ACC112 (cell line): Measurements from ENCODE around the gene MRPL46.

ENCODE experiments used
- H2AFZ ChIP-seq: fragments of 200-600 bp; sonication (generic); one replicate; pipeline ENCODE4 v1.6.0; 2017; ENCODE audit warnings: antibody characterized with exemption, low read length; ENCODE audit not compliant: unreplicated experiment
- H3K27ac ChIP-seq: fragments of 200-600 bp; sonication (generic); 2 replicates; pipeline ENCODE4 v1.5.1; 2014; ENCODE audit warnings: low read depth, mild to moderate bottlenecking, antibody characterized with exemption, low read length, moderate library complexity
- H3K27me3 ChIP-seq: fragments of 200-600 bp; sonication (generic); 2 replicates; pipeline ENCODE4 v1.6.1; 2014; ENCODE audit warnings: mild to moderate bottlenecking, antibody characterized with exemption, low read length, moderate library complexity, mixed read lengths; ENCODE audit not compliant: insufficient read depth
- H3K36me3 ChIP-seq: fragments of 200-600 bp; sonication (generic); 2 replicates; pipeline ENCODE4 v1.6.1; 2016; ENCODE audit warnings: mild to moderate bottlenecking, antibody characterized with exemption, low read length, moderate library complexity, mixed read lengths; ENCODE audit not compliant: insufficient read depth
- H3K4me1 ChIP-seq: fragments of 200-600 bp; sonication (generic); one replicate; pipeline ENCODE4 v1.6.1; 2016; ENCODE audit warnings: low read length, mixed read lengths; ENCODE audit not compliant: insufficient read depth, unreplicated experiment, control insufficient read depth
- H3K4me3 ChIP-seq: fragments of 200-600 bp; sonication (generic); 2 replicates; pipeline ENCODE4 v1.5.1; 2014; ENCODE audit warnings: mild to moderate bottlenecking, low read depth, low read length
- H3K79me2 ChIP-seq: fragments of 200-600 bp; sonication (generic); one replicate; pipeline ENCODE4 v1.6.0; 2016; ENCODE audit warnings: low read length; ENCODE audit not compliant: control insufficient read depth, unreplicated experiment, insufficient read depth

The MRPL46 gene

GRCh38 chr15:88497109-88497765 lies 30.0 kb upstream of the MRPL46 start:
- Histone ChIP-seq H3K4me1 (no peaks in the 10 kb centered on the region), H2AFZ (no peak overlapping the region), H3K27ac (no peak overlapping the region), H3K27me3 (no peaks in the 10 kb centered on the region), H3K79me2 (no peaks in the 10 kb centered on the region), H3K36me3 (no peaks in the 10 kb centered on the region), H3K4me3 (no peak overlapping the region)

GRCh38 chr15:88493844-88494243 lies 26.7 kb upstream of the MRPL46 start:
- Histone ChIP-seq H3K4me1 (no peaks in the 10 kb centered on the region), H3K79me2 (no peaks in the 10 kb centered on the region), H3K27ac (no peak overlapping the region), H3K36me3 (no peaks in the 10 kb centered on the region), H3K4me3 (no peak overlapping the region), H3K27me3 (no peaks in the 10 kb centered on the region), H2AFZ (no peak overlapping the region)

DNA sequence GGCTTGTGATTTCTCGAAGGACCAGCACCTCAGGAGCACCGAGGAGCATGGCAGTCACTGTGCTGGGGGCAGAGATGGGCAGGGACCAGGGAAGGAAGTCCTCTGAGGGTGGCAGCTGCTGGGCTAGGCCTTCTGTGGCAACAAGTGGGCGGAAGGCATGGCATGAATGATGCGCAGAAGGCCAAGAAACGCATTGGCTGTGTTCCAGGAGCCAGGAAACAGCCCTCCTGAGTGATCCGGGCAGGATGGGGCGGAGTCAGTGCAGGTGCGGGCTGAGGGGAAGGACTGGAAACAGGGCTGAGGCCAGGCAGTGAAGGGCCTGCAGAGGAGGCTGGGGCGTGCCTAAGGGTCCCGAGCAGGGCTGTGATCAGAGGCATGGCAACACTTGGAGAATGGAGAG lies 24.0 kb upstream of the MRPL46 start:
- H3K79me2 ChIP-seq = no peaks in the 10 kb centered on the region
- peaks cover 6% of the 10 kb centered on the region for H3K4me1 ChIP-seq
- H2AFZ ChIP-seq = no peak overlapping the region
- no peaks in the 10 kb centered on the region for H3K27me3 ChIP-seq
- H3K4me3 ChIP-seq = no peak overlapping the region
- no peaks in the 10 kb centered on the region for H3K36me3 ChIP-seq
- no peak overlapping the region for H3K27ac ChIP-seq

- no peak overlapping the region for H3K27ac ChIP-seq
- no peaks in the 10 kb centered on the region for H3K79me2 ChIP-seq
- no peak overlapping the region for H3K4me3 ChIP-seq
- H3K4me1 ChIP-seq = peaks cover 6% of the 10 kb centered on the region
- no peak overlapping the region for H2AFZ ChIP-seq
- H3K36me3 ChIP-seq = no peaks in the 10 kb centered on the region
- no peaks in the 10 kb centered on the region for H3K27me3 ChIP-seq
These were observed 22.8 kb upstream of the MRPL46 start for GRCh38 chr15:88490036-88490435.

GRCh38 chr15:88489321-88489720 lies 22.1 kb upstream of the MRPL46 start:
- H3K4me3 ChIP-seq = no peak overlapping the region
- H3K4me1 ChIP-seq = peaks cover 6% of the 10 kb centered on the region
- no peak overlapping the region for H3K27ac ChIP-seq
- no peaks in the 10 kb centered on the region for H3K36me3 ChIP-seq
- no peaks in the 10 kb centered on the region for H3K27me3 ChIP-seq
- H3K79me2 ChIP-seq = no peaks in the 10 kb centered on the region
- H2AFZ ChIP-seq = no peak overlapping the region

DNA sequence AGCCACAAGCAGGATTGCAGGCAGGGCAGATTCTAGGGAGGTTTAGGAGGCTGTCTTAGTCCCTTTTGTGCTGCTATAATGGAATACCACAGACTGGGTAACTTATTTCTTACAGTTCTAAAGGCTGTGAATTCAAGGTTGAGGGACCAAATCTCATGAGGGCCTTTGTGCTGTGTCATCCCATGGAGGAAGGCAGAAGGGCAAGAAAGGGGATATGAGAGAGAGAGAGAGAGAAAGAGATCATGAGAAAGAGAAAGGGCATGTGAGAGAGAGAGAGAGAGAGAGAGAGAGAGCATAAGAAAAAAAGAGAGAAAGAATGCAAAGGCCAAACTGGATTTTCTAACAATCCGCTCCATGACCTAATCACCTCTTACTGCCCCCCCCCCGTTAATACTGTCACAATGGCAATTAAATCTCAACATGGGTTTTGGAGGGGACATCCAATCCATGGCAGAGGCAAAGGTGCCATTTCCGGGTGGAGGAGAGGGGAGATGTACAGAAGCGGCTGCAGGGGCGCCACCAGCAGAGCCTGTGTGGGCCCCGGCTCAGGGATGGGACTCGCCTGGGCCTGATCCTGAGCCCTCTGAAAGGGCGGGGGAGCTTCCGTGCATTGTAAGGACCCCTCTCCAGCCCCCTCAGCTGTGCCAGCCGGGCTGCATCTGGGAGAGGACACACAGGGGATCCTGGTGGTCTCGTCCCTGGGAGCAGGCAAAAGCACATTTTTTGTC lies 20.8 kb upstream of the MRPL46 start:
- Histone ChIP-seq H3K79me2 (no peaks in the 10 kb centered on the region), H3K27ac (no peak overlapping the region), H3K4me3 (no peak overlapping the region), H3K4me1 (peaks cover 6% of the 10 kb centered on the region), H3K27me3 (no peaks in the 10 kb centered on the region), H2AFZ (no peak overlapping the region), H3K36me3 (no peaks in the 10 kb centered on the region)

GRCh38 chr15:88487178-88487795 lies 20.1 kb upstream of the MRPL46 start:
- Histone ChIP-seq H3K4me3 (no peak overlapping the region), H3K4me1 (peaks cover 6% of the 10 kb centered on the region), H3K27me3 (no peaks in the 10 kb centered on the region), H2AFZ (no peak overlapping the region), H3K79me2 (no peaks in the 10 kb centered on the region), H3K36me3 (no peaks in the 10 kb centered on the region), H3K27ac (no peak overlapping the region)

GRCh38 chr15:88484682-88485331 lies 17.6 kb upstream of the MRPL46 start:
- no peaks in the 10 kb centered on the region for H3K36me3 ChIP-seq
- H2AFZ ChIP-seq = no peak overlapping the region
- no peak overlapping the region for H3K27ac ChIP-seq
- peaks cover 6% of the 10 kb centered on the region for H3K4me1 ChIP-seq
- no peaks in the 10 kb centered on the region for H3K27me3 ChIP-seq
- H3K4me3 ChIP-seq = no peak overlapping the region
- H3K79me2 ChIP-seq = no peaks in the 10 kb centered on the region

GRCh38 chr15:88482263-88482662 lies 15.1 kb upstream of the MRPL46 start:
- Histone ChIP-seq H3K4me1 (peaks cover 2% of the 10 kb centered on the region), H2AFZ (no peak overlapping the region), H3K27ac (no peak overlapping the region), H3K27me3 (no peaks in the 10 kb centered on the region), H3K4me3 (no peak overlapping the region), H3K79me2 (no peaks in the 10 kb centered on the region), H3K36me3 (0 out of 2 replicates have a peak, but pooled peaks cover 5% of the 10 kb centered on the region)

DNA sequence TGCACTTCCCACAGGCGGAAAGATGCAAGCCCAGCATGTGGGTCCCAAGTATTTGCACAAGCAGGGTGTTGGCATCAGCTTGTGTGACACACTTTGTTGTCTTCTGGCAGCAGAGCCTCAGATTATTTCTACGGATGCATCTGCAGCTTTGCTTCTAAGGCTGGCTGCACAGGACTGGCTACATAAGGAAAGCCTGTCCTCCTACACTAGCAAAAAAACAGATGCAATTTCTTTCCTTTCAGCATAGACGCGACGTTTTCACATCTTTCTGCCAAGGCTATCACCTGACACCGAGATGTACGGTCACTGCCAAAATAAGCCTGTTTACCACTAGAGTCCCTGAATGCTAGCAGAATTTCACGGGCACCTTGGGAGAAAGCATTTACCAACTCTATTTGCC lies 13.8 kb upstream of the MRPL46 start:
- no peak overlapping the region for H3K27ac ChIP-seq
- no peak overlapping the region for H2AFZ ChIP-seq
- H3K79me2 ChIP-seq = no peaks in the 10 kb centered on the region
- no peak overlapping the region for H3K4me3 ChIP-seq
- no peaks in the 10 kb centered on the region for H3K27me3 ChIP-seq
- peaks cover 14% of the 10 kb centered on the region; the same call in 1 of the 2 replicates for H3K36me3 ChIP-seq
- H3K4me1 ChIP-seq = no peaks in the 10 kb centered on the region
